HG03354 (cell line): ENCODE measurements around the gene NTN4.
A peak's percentile ranks its signal among the peaks of the same experiment; 100 is the strongest.
"Not testable (repeated sequence)": the region's sequence is repeated elsewhere in the genome, so short reads cannot be mapped to it uniquely, and the experiment has no call there.

Experiments
- ATAC-seq: cut with Tn5 transposase; IDR thresholded peaks from one replicate; pipeline ENCODE4 v1.9.1; 2021; ENCODE audit warnings: mild to moderate bottlenecking; ENCODE audit not compliant: unreplicated experiment, poor library complexity, severe bottlenecking

The NTN4 gene

DNA sequence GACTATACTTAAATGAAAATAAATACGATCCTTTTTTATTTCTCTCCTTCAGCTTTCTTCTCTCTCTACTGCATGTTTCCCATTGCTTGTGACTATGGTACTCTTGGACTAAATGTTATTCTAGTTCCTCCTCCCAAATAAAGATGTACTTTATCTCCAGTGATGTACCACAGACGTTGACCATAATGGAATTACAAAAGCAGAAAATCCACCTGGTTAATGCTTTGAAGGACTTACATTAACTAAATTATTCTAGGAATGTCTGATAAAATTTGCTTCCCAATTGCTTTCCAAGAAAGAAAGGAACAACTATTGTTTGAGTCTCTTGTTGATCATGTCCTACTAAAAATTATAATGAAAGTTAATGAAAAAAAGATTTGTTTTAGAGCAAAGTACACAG, 71.8 kb downstream of the NTN4 start:
- ATAC-seq, result no peak

DNA sequence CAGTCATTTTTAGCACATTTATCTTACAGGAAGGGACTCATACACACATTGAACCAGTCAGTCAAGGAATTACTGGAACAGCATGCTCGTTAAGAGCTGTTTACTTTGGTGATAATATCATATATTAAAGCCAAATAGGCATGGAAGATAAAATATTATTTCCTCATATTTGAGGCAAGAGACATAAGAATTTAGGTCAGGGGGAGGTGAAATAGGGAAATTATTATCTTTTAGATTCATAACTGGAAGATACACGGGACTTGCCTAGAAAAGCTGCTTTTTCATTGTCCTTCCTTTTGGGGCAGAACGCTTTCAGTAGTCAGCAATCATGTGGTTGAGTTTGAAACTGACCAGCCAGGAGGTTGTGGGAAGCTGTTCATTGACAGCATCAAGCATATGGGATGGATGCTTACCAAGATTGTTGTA, 72.5 kb downstream of the NTN4 start:
- ATAC-seq, result no peak

DNA sequence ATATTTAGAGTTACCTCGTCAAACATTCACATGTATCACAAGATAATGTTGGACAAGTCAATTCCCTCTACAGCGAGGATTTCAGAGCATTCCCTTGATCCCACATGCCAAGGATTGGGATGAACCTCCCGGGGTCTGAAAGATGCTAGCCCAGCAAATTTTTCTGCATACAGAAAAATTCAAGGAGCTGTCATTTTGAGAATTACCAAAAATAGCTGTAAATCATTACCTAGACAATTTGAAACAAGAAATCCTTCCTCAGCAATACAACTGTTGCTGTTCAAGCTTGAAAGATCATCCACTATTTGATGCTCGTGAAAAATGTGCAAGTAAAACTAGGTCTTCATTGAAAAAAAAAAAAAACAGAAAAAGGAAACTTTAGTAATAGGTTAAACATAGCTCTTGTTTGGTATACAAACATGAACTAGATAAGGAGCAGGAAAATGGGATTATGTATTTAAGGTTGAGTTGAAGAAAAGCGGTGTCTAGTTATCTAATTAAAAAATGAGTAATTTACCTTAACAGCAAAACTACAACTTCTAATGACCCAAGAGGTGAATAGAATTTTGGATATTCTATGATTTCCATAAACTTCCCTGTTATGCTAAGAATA, 73.1 kb downstream of the NTN4 start:
- no peak for ATAC-seq

DNA sequence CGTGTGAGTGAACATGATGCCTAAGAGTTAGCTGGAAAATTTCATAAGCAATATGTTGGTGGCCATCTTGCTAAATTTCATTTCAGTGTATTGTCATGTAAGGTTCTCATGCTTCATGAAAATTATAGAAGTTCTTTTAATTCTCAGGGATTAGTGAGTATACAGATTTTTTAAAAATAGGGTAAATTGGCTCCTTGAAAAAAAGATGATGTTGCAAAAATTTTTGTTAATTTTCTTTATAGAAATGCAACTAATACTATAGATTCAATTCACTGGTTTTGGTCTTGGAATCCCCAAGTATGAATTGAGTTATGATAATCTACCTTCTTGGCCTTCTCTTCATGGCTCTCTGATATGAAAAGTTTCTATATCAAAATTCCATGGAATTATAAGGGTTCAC, 75.4 kb downstream of the NTN4 start:
- no peak for ATAC-seq

DNA sequence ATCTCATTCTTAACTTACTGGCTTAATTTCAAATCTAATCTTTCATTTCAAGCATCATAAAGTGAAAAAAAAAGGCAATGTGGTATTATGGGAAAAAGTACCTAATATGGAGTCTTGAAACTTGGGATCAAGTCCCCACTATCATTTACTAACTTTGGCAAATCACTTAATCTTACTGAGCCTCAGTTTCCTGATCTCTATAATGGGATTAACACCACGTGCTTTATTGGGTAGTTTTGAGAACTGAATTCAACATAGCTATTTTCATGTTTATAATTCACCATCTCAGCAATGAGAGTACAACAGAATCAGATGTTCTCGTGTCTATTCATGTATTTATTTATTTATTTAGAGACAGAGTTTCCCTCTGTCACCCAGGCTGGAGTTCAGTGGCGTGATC, 78.3 kb downstream of the NTN4 start:
- no peak for ATAC-seq

DNA sequence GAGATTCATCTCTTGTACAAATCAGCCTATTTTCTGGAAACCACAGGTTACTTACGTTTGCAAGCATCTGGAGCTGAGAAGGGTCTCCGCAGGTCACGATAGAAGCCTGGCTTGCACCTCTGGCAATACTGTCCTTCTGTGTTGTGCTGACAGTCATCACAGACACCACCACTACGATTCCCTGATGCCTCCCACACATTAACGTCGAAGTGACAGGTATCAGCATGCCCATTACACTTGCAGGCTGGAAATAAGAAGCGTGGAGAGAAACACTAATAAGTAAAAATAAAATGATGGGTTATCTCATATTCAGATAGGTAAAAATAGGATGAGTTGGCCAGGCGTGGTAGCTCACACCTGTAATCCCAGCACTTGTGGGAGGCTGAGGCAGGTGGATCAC, 80.2 kb downstream of the NTN4 start:
- ATAC-seq, result no peak

DNA sequence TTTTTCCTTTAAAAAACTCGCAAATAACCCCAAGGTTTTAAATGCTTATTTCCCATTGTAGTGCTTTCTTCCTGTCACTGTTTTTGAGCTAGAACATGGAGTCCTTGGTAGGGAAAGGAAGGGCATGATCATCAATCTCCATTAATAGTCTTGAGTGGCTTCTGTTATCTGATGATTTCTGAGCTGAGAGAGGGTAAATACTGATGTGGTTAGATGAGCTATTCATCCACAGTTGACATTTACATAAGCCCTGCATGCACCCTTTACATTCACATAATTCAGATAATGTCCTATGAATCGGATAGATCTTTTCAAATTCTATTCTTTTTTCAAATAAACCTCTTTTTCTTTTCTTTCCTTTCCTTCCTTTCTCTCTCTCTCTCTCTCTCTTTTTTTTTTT, 81.4 kb downstream of the NTN4 start:
- no peak for ATAC-seq

DNA sequence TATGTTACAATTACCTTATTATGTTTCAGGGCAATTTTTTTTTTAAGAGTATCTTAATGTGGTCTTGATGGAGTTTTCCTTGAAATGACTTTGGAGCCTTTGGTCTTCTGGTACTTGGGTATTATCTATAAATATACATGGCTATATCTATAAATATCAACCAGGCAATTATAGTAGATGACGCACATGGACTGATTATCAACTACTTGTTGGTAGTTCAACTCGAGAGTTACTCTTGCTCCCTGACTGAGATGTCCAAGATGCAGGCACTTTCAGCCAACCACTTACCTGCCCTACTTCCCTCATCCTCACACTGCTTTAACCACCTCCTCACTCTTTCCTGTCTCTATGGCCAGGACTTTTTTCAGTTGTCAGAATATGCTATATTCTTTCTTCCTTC, 85.4 kb downstream of the NTN4 start:
- no peak for ATAC-seq

DNA sequence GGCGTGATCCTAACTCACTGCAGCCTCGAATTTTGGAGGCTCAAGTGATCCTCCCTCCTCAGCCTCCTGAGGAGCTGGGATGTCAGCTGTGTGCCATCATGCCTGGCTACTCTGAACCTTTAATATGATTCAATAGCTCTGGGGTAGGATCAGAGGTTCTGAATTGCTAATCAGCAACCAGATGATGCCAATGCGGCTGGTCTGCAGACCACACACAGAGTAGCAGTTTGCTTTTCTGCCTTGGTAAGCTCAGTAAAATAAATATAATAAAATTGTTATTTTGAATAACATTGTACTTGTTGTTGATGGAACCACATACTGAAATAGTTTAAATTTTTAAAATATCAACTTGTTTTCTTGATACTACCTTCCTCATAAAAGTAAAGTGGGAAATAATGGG, 86.6 kb downstream of the NTN4 start:
- no peak for ATAC-seq

DNA sequence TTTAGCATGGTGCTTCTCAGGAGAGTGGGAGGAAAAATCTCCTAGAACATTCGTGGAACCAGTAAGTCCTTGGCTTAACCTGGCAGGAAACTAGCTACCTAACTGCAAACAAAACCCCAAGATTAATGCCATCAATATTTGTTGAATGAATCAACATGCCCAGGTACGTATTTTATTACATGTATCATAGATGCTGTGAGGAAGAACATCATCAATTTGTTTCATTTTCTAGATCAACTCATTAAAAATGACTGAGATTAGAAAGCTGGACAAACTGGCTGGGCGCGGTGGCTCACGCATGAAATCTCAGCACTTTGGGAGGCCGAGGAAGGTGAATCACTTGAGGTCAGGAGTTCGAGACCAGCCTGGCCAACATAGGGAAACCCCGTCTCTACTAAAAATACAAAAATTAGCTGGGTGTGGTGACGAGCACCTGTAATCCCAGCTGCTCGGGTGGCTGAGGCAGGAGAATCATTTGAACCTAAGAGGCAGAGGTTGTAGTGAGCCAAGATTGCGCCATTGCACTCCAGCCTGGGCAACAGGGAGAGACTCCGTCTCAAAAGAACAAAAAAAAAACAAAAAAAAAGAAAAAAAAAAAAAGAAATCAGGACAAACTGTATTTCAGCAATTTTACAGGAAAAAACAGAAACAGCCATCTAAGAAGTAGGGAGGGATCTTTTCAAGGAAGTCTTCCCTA, 88.7 kb downstream of the NTN4 start:
- ATAC-seq, result no peak

DNA sequence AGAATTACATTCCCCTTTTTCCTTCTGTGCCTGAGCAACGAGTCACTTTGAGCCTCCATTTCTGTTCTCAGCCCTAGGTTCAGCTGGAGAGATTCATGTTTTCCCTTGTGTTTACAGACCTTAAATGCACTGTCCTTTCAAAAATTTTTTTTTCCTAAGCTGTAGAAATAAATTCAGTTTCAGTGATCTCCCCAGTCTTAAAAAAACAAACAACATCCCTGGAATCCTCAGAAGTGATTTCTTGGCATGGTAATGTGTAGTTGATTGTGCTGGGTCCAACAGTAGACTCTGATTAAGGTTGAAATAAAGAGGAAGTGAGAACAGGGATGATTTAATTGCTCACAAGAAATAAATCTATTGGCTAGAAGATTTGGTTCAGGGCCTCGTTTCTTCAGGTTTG, 89.3 kb downstream of the NTN4 start:
- ATAC-seq, result no peak

DNA sequence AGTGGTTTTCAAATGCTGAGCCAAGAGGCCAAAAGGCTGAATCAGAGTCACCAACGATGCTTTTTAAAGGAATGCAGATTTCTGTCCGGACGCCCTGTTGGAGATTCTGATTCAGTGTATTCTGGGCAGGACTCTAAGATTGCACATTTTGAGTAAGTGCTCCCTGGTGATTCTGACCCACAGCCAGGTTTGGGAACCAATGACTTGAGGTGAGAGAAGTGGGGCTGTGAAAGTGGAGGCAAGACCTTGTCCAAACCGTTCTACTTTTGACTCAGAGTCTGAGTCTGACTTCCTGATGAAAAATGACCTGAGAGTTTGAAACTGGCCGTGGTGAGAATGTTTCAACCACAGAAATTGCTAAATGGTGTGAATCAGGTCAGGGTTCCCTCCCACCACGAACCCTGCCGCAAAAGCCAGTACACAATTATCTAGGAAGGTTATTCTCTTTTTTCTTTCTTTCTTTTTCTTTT, 90.2 kb downstream of the NTN4 start:
- ATAC-seq, result peak; percentile 99

DNA sequence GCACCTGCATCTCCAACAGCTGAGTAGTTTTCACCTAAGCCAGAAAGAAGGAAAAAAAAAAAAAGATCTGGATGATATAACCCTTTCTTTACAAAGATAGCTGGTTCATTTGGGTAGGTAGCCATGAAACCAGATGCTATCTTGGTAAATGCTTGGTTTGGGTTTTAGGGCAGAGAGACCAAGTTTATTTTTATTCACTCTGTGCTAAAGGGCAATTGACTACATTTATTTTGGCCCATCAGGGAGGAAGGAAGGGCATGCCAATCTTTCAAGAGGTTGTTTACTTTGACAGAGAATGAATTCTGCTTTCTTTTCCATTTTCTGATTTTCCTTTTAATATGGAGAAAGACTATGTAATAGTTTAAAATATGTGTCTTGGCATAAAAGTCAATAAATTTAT, 91.0 kb downstream of the NTN4 start:
- no peak for ATAC-seq

DNA sequence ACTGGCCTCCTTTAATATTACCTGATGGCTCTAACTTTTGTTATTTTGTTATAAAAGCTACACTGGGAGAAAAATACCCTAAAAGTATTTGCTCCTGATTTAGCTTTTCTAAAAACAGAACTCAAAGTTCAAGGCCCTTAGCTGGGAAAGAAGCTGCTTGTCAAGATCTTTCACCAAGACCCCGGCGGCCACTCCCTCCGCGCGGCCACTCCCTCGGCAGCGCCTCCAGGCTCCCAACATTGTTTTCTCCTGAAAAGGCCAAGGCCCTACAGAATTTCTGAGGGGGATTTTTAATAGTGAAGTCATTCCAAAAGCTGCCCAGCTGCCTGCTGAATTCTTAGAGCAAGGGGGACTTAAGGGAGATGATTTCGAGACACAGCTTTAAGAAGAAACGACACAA, 96.4 kb downstream of the NTN4 start:
- no peak for ATAC-seq

DNA sequence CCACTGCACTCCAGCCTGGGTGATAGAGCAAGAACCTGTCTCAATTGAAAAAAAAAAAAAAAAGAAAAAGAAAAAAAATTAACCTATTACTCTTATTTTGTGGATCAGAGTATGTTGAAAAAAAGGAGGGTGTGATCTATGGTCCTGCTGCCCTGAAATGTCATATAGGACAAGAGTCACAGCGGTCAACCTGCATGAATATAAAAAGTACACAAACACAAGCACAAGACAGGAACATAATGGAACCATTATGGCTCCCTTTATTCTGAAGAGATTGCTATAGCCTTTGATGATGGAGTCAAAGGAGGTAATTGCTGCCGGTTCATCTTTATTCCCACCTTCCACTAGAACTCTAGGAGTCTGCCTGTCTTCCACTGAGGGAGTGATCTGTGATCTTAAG, 96.9 kb downstream of the NTN4 start:
- no peak for ATAC-seq

DNA sequence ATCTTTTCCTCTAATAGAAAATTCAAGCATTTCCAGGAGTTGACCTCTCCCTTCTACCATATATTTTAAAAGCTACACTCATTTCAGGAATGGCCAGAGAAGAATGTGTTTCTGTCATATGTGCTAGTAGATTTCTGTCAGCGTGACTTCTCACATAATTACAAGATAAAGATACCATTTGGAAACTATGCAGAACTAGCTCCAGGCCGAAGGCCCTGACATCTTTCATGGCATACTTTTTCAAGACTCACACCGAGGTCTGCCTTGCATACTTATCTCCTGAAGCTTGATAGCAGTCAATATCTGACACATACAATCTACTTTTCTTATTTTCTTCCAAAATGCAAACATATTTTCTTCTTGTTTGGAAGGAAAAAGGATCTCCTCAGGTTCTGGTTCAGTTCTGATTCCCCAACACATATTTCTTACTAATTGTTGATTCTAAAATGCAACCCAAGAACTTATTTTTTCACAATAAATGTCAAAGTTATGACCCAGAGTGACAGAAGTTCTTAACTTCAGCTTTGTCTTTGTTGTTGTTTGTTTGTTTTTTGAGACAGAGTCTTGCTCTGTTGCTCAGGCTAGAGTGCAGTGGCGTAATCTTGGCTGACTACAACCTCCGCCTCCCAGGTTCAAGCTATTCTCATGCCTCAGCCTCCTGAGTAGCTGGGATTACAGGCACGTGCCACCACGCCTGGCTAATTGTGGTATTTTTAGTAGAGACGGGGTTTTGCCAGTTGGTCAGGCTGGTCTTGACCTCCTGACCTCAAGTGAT, 99.5 kb downstream of the NTN4 start:
- ATAC-seq, result no peak

DNA sequence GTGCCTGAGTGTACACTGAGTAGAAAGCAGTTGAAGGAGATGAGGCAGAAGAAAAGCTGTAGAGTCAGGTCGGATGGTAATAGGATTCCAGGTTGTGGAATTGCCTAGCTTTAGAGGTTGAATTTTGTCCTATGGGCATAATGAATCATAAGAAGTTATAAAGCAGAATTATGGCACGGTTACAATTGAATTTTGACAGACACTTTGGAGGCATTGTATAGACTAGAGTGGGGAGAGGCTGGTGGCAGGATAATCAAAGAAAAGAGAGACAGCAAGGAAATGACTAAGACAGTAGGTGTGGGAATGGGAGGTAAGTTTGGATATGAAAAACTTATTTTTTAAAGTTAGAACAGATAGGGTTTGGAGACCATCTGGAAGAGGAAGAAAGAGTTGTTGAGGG, 102.6 kb downstream of the NTN4 start:
- ATAC-seq, result no peak

DNA sequence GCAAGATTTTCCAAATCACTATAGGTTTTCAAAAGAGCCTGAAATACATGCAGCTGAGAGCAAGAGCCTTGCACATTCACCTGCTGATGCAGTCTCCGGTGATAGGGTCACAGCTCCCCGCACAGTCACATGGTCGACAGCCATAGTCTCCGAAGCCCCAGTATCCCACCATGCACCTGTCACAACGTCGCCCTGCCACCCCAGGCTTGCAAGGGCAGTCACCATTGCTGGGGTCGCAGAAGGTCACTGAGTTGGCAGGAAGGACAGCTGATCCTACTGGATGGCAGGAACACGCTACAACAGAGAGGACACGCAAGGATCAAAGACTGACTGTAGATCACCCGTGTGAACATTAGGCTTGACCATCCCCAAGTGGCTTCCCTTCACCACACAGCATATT, 107.1 kb downstream of the NTN4 start:
- ATAC-seq, result no peak

DNA sequence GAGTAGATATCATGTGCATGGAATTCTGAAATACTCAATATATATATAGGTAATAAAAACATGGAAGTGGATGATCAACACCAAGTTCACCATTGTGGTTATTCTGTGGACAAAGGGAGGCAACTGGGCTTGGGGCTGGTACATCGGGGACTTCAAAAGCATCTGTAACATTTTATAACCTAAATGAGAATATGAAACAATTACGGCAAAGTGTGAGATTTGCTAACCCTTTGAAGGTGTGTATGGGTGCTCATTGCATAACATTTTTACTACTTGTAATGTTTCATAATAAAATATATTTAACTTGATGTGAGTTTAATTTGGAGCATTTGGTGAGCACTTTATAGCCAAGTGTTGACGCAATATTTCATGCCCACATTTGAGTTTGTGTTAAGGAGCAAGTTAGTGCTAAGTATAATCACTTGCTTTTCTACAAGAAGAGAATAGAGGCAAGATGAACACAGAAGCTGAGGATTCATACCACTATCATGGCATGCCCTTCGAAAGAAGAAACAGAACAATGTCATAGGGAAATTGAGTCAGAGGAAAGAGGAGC, 109.3 kb downstream of the NTN4 start:
- no peak for ATAC-seq

DNA sequence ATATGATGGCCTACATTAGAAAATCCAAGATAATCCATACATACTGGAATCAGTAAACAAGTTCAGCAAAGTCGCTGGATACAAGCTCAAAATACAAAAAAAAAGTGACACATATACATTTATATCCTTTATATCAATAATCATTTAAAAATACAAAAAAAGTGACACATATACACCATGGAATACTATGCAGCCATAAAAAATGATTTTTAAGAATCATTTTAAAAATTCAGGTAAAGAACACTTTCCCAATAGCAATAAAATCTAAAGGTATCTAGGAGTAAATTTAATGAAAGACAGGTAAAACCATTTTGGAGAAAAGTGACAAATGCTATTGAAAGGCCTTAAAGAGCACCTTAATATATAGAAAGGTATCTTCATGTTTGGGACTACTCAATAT, 111.9 kb downstream of the NTN4 start:
- ATAC-seq, result no peak

DNA sequence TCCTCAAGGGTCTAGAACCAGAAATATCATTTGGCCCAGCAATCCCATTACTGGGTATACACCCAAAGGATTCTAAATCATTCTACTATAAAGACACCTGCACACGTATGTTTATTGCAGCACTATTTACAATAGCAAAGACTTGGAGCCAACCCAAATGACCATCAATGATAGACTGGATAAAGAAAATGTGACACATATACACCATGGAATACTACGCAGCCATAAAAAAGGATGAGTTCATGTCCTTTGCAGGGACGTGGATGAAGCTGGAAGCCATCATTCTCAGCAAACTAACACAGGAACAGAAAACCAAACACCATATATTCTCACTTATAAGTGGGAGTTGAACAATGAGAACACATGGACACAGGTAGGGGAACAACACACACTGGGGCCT, 112.8 kb downstream of the NTN4 start:
- ATAC-seq, result not testable (repeated sequence)
